HG02870 (cell line): Measurements from ENCODE around the gene MEDAG.

Experiments used
- ATAC-seq: cut with Tn5 transposase; IDR thresholded peaks from one replicate; pipeline ENCODE4 v1.9.1; 2021; ENCODE audit warnings: mild to moderate bottlenecking, moderate library complexity; ENCODE audit not compliant: unreplicated experiment

MEDAG gene

DNA sequence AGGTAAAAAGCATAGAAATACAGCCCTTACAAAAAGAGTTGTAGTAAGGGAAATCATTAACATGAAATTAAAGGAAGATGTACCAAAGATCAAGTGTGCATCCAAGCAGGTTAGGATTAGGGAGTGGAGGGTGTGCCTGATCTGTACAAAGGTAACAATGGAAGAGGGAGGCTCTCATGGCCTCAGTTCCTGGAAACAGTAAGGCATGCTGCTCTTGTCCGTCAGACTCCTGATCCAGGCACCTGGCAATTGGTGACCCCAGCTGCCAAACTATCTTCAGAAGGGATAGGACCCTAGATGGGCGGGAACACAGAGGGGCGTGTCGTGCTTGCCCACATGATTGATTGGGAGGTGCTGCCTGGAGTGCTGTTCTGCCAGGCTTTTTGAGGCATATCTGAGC lies 30.9 kb downstream of the MEDAG start:
- ATAC-seq = no peak

DNA sequence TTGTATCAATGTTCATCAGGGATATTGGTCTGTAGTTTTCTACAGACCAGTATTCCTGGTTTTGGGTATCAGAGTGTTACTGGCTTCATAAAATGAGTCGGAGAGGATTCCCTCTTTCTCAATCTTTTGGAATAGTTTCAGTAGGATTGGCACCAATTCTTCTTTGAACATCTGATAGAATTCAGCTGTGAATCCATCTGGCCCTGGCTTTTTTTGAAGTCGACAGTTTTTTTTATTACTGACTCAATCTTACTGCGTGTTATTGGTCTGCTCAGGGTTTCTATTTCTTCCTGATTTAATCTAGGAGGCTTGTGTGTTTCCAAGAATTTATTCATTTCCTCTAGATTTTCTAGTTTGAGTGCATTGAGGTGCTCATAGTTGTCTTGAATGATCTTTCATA lies 37.8 kb downstream of the MEDAG start:
- no peak for ATAC-seq

DNA sequence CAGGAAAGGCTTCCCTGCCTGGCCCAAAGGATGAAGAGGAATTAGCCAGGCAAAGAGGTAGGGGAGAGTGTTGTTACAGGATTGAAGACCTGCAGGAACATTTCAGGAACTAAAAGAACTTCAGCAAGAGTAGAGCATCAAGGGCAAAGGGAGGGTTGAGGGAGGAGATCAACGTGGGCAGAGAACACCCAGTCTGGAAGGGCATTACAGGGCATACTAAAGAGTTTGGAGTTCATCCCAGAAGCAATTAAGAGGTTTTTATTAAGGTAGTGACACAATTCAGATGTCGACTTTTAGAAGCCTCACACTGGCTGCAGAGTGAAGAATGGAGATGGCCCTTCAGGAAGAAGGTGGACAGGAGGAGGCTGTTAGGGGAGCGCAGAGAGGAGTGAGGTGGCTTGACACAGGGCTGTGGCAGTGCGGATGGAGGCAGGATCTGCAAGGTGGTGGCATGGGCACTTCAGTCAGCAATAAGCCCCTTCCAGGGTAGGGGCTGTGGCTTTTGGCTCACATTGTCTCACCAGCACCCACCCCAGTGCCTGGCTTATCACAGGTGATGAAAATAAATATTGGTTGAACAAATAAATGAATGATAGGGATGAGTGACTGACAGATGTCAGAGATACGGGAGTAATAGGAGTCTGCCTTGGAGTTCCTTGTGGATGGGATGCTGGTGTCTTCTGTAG lies 51.3 kb downstream of the MEDAG start:
- ATAC-seq = no peak

DNA sequence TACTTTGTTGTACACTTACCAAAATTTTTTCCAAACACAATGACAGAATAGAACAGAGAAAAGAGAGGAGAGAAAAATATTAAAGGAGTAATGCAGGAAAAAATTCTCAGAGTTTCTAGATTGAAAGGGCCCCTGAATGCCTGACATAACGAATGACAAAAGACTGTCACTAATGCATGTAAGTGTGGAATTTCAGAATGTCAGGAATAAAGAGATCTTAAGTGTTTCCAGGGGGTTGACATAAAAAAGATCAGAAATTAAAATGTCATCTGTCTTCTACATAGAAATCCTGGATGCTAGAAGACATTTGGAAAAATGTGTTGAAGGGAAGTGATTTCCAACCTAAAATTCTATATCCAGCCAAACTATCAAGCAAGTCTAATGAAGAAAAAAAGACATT lies 53.6 kb downstream of the MEDAG start:
- no peak for ATAC-seq

DNA sequence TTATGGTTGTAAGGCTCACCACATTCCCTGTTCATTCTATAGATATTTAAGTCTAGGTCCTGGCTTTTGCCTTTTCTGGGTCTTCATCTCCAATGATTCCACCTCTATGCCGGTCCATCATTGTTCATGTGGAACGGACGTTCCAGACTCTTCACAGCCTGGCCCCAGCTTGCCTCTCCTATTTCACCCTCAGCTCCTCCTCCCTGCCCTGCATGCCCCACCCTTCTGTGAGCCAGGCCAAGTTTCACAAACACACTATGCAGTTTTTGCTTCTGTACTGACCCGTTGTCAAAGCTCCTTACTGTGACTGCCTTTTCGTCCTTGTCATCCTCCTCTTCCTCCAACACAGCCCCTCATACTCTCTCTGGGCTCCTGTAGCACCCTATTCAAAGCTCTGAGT lies 57.7 kb downstream of the MEDAG start:
- ATAC-seq = no peak

DNA sequence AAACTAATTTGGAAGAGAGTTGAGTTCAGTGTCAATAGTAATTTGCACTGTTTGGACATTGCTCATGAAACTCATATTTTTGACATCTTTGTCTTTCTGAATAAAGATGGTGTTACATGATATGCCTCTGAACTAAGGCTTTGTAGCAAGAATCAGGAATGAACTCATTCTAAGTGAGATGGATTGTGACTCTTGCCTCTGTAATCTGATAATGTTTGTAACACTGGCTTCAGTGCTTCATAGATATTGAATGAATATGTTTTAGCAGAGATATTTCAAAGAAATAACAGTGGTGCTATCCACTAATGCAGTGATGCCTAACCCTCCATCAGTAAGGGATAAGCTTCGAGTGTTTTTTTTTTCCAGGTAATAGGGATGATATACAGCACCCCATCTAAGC lies 59.3 kb downstream of the MEDAG start:
- no peak for ATAC-seq

DNA sequence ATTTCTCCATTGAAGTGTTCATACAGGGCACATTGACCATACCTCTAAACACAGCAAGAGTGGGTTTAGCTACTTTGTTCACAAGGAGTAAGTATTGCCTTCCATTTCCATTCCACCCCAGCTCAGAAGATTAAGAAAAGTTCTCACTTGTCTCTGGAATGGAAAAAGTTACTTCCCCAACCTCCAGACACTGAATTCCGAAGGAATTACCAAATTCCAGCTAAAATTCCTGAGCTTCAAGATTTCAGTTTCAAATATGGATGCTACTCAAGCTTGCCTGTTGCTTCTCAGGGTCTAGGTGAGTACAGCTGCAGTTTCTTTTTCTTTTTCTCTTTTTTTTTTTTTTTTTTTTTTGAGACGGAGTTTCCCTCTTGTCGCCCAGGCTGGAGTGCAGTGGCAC lies 60.0 kb downstream of the MEDAG start:
- no peak for ATAC-seq

DNA sequence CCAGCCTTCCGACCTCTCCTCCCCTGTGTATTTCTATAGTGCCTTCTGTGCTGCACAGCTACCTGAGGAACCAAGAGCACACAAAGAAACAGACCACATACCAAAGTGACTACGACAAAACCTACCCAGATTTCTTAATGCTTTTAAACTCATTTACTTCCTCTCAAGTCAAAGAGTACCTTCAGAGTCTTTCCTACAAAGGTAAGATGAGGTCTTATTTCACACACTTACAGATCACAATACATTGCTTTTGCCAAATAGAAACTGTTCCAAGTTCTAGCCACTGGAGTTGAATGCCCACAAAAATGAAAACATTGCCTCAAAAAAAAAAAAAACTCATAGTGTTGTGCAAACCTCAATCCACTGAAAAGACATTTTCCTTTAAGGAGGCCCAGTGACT lies 62.8 kb downstream of the MEDAG start:
- no peak for ATAC-seq

DNA sequence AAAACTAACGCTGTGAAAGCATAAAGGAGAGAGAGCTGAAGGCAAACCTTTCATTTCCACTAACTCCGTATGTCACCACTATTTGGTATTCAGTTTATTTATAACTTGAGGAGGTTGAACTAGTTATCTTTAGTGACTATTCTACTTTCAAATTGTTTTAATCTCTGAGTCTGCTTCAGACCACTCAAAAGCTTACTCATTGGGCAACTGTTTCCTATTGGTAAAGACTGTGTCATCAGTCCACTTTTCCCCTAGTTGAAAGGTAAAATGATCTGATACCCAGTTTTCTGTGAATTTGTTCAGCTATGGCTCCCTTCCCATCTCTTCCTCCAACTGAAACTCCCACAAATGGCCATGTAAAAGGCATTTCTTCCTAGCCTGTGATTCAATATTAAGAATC lies 65.5 kb downstream of the MEDAG start:
- ATAC-seq = no peak

DNA sequence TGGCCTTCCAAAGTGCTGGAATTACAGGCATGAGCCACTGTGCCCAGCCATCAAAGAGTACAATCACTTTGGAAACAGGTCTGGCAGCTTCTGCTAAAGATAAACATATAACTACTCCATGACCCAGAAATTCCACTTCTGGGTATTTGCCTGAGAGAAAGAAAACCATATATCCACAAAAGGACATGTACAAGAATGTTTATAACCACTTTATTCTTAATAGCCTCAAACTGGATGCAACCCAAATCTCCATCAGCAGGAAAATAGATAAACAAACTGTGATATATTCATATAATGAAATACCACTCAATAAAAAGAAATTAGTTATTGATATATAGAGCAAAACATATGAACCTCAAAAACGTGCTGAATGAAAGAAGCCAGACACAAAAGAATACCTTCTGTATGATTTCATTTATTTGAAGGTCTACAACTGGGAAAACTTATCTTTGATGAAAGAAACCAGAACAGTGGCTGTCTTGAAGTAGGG lies 66.9 kb downstream of the MEDAG start:
- ATAC-seq = no peak

DNA sequence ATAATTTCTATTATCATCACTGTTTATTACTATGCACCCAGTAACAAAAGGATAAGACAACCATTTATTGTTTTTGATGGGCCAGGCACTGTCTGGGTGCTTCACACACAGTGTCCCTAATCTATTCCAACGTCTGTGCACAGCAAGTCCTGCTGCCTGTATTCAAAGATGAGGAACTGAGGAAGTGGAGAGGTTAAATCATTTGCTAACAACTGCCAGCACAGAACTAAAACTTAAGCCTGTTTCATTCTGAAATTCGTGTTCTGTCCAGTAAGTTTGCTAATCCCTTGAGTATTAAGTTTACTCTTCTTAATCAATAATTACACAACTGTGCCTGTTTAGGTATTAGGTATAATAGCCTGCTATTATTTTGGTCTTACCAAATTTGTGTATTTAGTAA lies 68.3 kb downstream of the MEDAG start:
- no peak for ATAC-seq
